ENCODE data around the gene MLLT3. TPM values are rescaled to one million over a fixed set of nuclear protein-coding genes. Genes with fewer than 3 reads are reported as not detected.
A peak's percentile ranks its signal among the peaks of the same experiment; 100 is the strongest.

The MLLT3 gene
- total RNA-seq, 1 donor = 19.8 TPM

- TF ChIP-seq CTCF (IDR thresholded peaks at IDR 0.05; ENCODE audit: insufficient read depth, low read length) = no peak
- DNase-seq (ENCODE audit: low read depth) = no peak
- H3K4me3 ChIP-seq (ENCODE audit: low read depth, low read length) = no peak overlapping the region
Observed at GRCh38 chr9:20632705-20633104, 10.4 kb upstream of the MLLT3 start.

GRCh38 chr9:20630241-20630943 is 8.1 kb upstream of the MLLT3 start:
- TF ChIP-seq CTCF (IDR thresholded peaks at IDR 0.05; ENCODE audit: insufficient read depth, low read length) = no peak
- peak; percentile 28 for DNase-seq (ENCODE audit: low read depth)
- no peak overlapping the region for H3K4me3 ChIP-seq (ENCODE audit: low read depth, low read length)

- DNase-seq (ENCODE audit: low read depth) = no peak
- no peak overlapping the region for H3K4me3 ChIP-seq (ENCODE audit: low read depth, low read length)
- no peak for TF ChIP-seq CTCF (IDR thresholded peaks at IDR 0.05; ENCODE audit: insufficient read depth, low read length)
Observed at GRCh38 chr9:20625003-20625349, 2.7 kb upstream of the MLLT3 start.

- H3K4me3 ChIP-seq (ENCODE audit: low read depth, low read length) = peak overlapping the region; percentile 91
- peak; percentile 79 for TF ChIP-seq CTCF (IDR thresholded peaks at IDR 0.05; ENCODE audit: insufficient read depth, low read length)
Observed at GRCh38 chr9:20624201-20625002, 2.1 kb upstream of the MLLT3 start.

GRCh38 chr9:20623748-20624124 is 1.4 kb upstream of the MLLT3 start:
- H3K4me3 ChIP-seq (ENCODE audit: low read depth, low read length) = peak overlapping the region; percentile 91
- TF ChIP-seq CTCF (IDR thresholded peaks at IDR 0.05; ENCODE audit: insufficient read depth, low read length) = no peak
- DNase-seq (ENCODE audit: low read depth) = peak; percentile 12

More at GRCh38 chr9:20624201-20625002, 2.1 kb upstream of the MLLT3 start:
- peak; percentile 86 for DNase-seq (ENCODE audit: low read depth)

- peak overlapping the region; percentile 91 for H3K4me3 ChIP-seq (ENCODE audit: low read depth, low read length)
- peak; percentile 8 for TF ChIP-seq CTCF (IDR thresholded peaks at IDR 0.05; ENCODE audit: insufficient read depth, low read length)
- no peak for DNase-seq (ENCODE audit: low read depth)
Observed at GRCh38 chr9:20623021-20623747, 885 bp upstream of the MLLT3 start.
